Right lobe of liver (tissue), 6 donors: ENCODE measurements around the gene CLSTN1. TPM values are rescaled to one million over a fixed set of nuclear protein-coding genes. Genes with fewer than 3 reads are reported as not detected.

Experiments used
- ATAC-seq, 4 donors: fragments of 200-7000 bp; cut with Tn5 transposase; one replicate each; pipeline ENCODE4 v1.9.1; 2020; ENCODE audit warnings: mild to moderate bottlenecking in 4 of 4, moderate library complexity in 4 of 4
- DNase-seq, 3 donors: peaks; one replicate each; pipeline ENCODE4 v3.0.0-alpha.2; 2020
- H3K27ac ChIP-seq, 3 donors: fragments of 200-600 bp; one replicate each; pipeline ENCODE4 v1.8.0; 2022
- H3K27me3 ChIP-seq, 2 donors: fragments of 200-600 bp; one replicate each; pipeline ENCODE4 v1.8.0; 2022
- H3K36me3 ChIP-seq, 4 donors: fragments of 200-600 bp; sonication (generic) in 1 of 4; one replicate each; pipeline versions ENCODE4 v1.5.1 to v1.8.0; 2017 to 2022; ENCODE audit warnings: control low read depth in 1 of 4
- H3K4me1 ChIP-seq, 4 donors: fragments of 200-600 bp; sonication (generic) in 1 of 4; one replicate each; pipeline versions ENCODE4 v1.5.1 to v1.8.0; 2017 to 2022; ENCODE audit warnings: control low read depth in 1 of 4
- H3K4me3 ChIP-seq, 3 donors: fragments of 200-600 bp; one replicate each; pipeline ENCODE4 v1.8.0; 2022
- H3K9me3 ChIP-seq, 4 donors: fragments of 200-600 bp; sonication (generic) in 1 of 4; one replicate each; pipeline versions ENCODE4 v1.5.1 to v1.8.0; 2017 to 2022; ENCODE audit warnings: control low read depth in 1 of 4
- POLR2A ChIP-seq: fragments of 450-650 bp; IDR thresholded peaks from one replicate; pipeline ENCODE4 v1.6.1; 2017; ENCODE audit warnings: antibody characterized with exemption, mild to moderate bottlenecking
- WGBS: methylation state at CpG from one replicate; pipeline ENCODE4 v1.1.6; 2018; ENCODE audit warnings: low coverage, low lambda C conversion rate; ENCODE audit not compliant: insufficient coverage; ENCODE audit errors: missing lambda C conversion rate; 5-methylcytosine and 5-hydroxymethylcytosine counted together
- intact Hi-C, 2 donors: fragments of 100-400 bp; cut with DNase I; formaldehyde crosslinking; loops; one replicate each; pipeline versions ENCODE4 v1.11.2 to v1.14.1; 2022
- total RNA-seq, 6 experiments: library from RNA; depleted of rRNA in 2 of 6; stranded (reverse); fragments of >200 nt in 2 of 6; fragmentation: NEBNext Ultra II Directional in 3 of 6; extraction: Animal tissue kit (Norgen Biotek cat#: 25700) in 3 of 6; gene quantifications; one replicate each; pipeline versions ENCODE4 v1.1.0 to v1.2.4, GENCODE V29; 2016 to 2023
- TF ChIP-seq, protein P1 (sequence below), 4 donors: fragments of 200-600 bp in 3 of 4; fragments of 450-650 bp in 1 of 4; IDR thresholded peaks; one replicate each; pipeline versions ENCODE4 v1.5.1 to v1.8.0; 2016 to 2022; ENCODE audit warnings: antibody characterized with exemption in 4 of 4, mild to moderate bottlenecking in 2 of 4
- donor health status: DM: no; HTN: yes; CAD: no.
- donor health status: DM: no; HTN: no; CAD: no.
- donor health status: DM: no; HTN: no; CAD: no.
- donor health status: DM: no; HTN: yes; CAD: no.
- donor health status: DM: no; HTN: yes; CAD: no.

CLSTN1 gene
- total RNA-seq, 6 experiments from 2014 or later: 4.4 to 9.9 (median 8.3) TPM

DNA sequence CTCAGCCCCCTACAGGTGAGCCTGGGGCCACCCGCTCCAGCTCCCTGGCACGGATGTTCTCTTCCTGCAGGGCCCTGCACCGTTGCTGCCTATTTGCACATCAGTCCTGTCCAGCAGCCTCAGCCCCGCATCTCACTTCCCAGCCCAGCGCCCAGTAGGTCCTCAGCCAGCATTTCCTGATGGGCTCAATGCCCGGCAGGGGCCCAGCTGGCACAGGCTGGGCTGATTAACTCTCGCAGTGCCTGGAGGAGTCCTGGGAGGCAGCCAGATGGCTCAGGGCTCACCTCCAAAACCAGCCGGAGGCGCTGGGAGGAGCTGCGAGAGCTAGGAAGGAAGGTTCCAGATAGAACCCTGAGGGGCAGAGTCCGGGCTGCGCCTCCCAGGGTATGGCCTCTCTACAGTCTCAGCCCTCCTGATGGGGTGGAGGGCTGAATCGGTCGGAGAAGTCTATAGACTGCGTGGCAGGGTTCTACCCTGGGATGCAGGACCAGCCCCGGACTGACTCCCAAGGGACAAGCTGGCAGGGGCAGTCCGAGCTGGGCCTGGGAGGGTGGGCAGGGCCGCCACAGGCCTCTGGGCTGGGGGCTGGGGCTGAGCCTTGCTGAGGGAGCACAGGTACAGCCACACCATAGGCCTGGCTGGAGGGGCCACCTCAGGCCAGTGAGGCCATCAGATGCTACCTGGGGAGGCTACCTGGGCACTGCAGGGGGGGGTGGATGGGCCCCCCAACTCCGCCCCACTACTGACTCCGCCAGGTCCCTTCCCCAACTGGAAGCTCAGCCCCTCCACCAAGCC is 19.2 kb upstream of the CLSTN1 start:
- ATAC-seq (peak in 2 of 4 donors; percentile 4 to 9), DNase-seq (peak in 1 of 3 donors; percentile 47)
- Histone ChIP-seq H3K27ac (no peak overlapping the region), H3K4me3 (no peak overlapping the region), H3K27me3 (no peaks in the 10 kb centered on the region), H3K9me3 (no peaks in the 10 kb centered on the region), H3K36me3 (no peaks in the 10 kb centered on the region), H3K4me1 (no peaks in the 10 kb centered on the region)
- intact Hi-C loops: no loop called here
- 70% methylated on average over 5 of the region's 20 CpGs for WGBS
- no peak for TF ChIP-seq POLR2A
- TF ChIP-seq, protein P1, sequence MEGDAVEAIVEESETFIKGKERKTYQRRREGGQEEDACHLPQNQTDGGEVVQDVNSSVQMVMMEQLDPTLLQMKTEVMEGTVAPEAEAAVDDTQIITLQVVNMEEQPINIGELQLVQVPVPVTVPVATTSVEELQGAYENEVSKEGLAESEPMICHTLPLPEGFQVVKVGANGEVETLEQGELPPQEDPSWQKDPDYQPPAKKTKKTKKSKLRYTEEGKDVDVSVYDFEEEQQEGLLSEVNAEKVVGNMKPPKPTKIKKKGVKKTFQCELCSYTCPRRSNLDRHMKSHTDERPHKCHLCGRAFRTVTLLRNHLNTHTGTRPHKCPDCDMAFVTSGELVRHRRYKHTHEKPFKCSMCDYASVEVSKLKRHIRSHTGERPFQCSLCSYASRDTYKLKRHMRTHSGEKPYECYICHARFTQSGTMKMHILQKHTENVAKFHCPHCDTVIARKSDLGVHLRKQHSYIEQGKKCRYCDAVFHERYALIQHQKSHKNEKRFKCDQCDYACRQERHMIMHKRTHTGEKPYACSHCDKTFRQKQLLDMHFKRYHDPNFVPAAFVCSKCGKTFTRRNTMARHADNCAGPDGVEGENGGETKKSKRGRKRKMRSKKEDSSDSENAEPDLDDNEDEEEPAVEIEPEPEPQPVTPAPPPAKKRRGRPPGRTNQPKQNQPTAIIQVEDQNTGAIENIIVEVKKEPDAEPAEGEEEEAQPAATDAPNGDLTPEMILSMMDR (IDR thresholded peaks at IDR 0.05): no peak

DNA sequence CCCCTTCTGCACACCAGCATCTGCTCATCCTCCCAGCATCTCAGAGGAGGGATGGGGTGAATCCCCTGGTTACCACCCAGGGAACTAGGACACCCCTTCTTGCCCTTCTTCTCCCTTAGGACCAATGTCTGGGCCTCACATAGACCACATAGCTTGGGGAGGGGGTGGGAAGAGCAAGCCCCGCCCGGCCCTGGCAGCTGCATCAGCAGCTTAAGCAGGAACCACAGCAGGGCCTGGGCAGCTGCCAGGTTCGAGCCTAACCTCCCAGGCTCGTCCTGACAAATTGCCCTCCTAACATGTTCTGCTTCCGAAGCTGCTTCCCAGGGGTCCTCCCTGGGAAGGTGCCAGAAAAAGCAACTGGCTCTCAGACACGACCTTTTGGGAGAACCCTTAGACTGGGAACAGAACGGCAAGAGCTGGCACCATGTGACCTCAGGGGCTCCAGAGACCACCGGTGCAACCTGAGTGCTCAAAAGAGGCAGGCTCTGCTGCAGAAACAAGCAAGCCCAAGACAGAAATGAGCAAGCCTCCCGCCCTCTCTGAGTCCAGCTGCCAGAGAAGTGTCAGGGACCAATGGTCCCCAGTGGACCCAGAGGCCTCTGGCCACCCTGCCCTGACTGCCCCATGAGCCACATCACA is 18.4 kb upstream of the CLSTN1 start:
- DNase-seq: no peak
- intact Hi-C loops: no loop called here
- H3K27ac ChIP-seq: no peak overlapping the region
- TF ChIP-seq POLR2A: no peak
- TF ChIP-seq, protein P1 (IDR thresholded peaks at IDR 0.05): no peak
- H3K9me3 ChIP-seq: no peaks in the 10 kb centered on the region
- no CpG with 5 or more reads among the region's 9 CpGs for WGBS
- no peaks in the 10 kb centered on the region for H3K27me3 ChIP-seq
- H3K4me1 ChIP-seq: no peaks in the 10 kb centered on the region
- ATAC-seq: no peak
- H3K36me3 ChIP-seq: no peaks in the 10 kb centered on the region
- no peak overlapping the region for H3K4me3 ChIP-seq

DNA sequence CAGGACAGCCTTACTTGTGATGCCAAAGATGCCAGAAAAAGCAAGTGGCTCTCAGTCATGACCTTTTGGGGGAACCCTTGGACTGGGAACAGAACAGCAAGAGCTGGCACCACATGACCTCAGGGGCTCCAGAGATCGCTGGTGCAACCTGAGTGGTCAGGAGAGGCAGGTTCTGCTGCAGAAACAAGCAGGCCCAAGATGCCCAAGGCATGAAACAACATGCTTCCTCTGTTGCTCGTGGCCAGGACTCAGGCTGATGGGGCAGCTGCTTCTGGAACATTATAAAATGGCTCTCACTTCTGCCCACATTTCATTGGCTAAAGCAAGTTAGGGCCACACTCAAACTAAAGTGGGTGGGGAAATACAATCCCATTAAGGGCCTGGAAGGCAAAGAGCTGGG is 17.7 kb upstream of the CLSTN1 start:
- Histone ChIP-seq H3K36me3 (no peaks in the 10 kb centered on the region), H3K4me3 (no peak overlapping the region), H3K9me3 (no peaks in the 10 kb centered on the region), H3K27me3 (no peaks in the 10 kb centered on the region), H3K4me1 (no peaks in the 10 kb centered on the region), H3K27ac (no peak overlapping the region)
- DNase-seq (peak in 1 of 3 donors; percentile 15), ATAC-seq (no peak)
- TF ChIP-seq, protein P1 (IDR thresholded peaks at IDR 0.05): no peak
- no peak for TF ChIP-seq POLR2A
- WGBS: no CpG with 5 or more reads among the region's 2 CpGs
- intact Hi-C loops: no loop called here

DNA sequence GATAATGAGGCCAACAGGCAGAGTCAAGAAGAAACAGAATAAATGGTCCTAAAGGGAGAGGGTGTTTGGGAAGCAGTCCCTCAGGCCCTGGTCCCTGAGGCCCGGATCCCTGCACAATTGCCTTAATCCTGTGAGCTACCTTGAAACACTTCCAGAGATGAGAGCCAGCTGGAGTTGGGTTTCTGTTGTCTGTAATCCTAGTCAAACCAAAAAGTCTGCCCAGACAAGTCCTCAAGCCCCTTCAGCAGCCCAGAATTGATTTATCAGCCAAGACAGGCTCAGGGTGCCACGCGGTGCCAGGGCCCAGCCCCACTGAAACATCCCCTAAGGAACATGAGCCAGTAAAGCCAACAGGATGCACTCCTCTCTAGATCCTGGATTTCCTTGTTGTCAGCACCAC is 16.4 kb upstream of the CLSTN1 start:
- DNase-seq (peak in 1 of 3 donors; percentile 2), ATAC-seq (no peak)
- WGBS: 73% methylated on average over 2 of the region's 3 CpGs
- no peaks in the 10 kb centered on the region for H3K4me1 ChIP-seq
- H3K36me3 ChIP-seq: no peaks in the 10 kb centered on the region
- H3K27ac ChIP-seq: no peak overlapping the region
- intact Hi-C loops: no loop called here
- H3K27me3 ChIP-seq: no peaks in the 10 kb centered on the region
- H3K9me3 ChIP-seq: no peaks in the 10 kb centered on the region
- no peak overlapping the region for H3K4me3 ChIP-seq
- TF ChIP-seq POLR2A: no peak
- TF ChIP-seq, protein P1 (IDR thresholded peaks at IDR 0.05): no peak
